Keratinocyte (primary cell): ENCODE measurements around the gene IL17RC.

Experiments used
- EZH2 ChIP-seq: IDR thresholded peaks from one replicate; pipeline ENCODE4 v1.6.1; 2012; ENCODE audit warnings: inconsistent platforms, mild to moderate bottlenecking, low read length, moderate library complexity
- TF ChIP-seq, protein P1 (sequence below), 3 experiments: IDR thresholded peaks in 1 of 3; conservative IDR thresholded peaks in 1 of 3; optimal IDR thresholded peaks in 1 of 3; 2 replicates in 2 of 3; 3 replicates in 1 of 3; pipeline versions ENCODE3 to v1.5.1; 2011; ENCODE audit warnings: low read length in 3 of 3, mild to moderate bottlenecking in 3 of 3, moderate library complexity in 2 of 3, control low read depth in 1 of 3, inconsistent platforms in 1 of 3; ENCODE audit not compliant: insufficient read depth in 2 of 3; ENCODE audit errors: extremely low read depth in 1 of 3

DNA sequence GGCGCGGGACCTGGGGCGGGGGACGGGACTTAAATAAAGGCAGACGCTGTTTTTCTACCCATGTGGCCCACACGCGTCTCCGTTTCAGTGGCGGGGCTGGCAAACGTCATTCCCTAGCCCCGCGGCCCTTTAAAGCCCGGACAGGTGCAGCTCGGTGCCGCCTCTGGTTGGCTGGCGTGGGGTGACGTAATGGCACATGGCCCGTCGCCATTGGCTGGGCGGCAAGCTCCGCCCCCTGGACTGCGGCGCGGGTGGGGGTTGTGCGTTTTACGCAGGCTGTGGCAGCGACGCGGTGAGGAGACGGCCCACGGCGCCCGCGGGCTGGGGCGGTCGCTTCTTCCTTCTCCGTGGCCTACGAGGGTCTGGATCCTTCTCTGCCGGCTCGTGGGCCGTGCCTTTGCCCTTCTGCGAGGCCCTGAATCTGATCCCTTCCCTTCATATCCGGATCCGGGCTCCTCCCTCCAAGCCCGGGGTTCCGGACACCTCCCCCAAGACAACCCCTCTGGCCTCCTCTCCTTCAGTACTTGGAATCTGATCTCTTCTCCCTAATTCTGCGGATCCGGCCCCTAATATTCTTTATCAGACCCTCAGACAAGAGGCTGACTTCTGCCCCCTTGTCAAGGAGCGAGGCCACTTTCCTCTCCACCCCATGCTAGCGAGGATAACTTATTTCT, 16.8 kb downstream of the IL17RC start, which contains the start of gene CRELD1:
- TF ChIP-seq, protein P1, sequence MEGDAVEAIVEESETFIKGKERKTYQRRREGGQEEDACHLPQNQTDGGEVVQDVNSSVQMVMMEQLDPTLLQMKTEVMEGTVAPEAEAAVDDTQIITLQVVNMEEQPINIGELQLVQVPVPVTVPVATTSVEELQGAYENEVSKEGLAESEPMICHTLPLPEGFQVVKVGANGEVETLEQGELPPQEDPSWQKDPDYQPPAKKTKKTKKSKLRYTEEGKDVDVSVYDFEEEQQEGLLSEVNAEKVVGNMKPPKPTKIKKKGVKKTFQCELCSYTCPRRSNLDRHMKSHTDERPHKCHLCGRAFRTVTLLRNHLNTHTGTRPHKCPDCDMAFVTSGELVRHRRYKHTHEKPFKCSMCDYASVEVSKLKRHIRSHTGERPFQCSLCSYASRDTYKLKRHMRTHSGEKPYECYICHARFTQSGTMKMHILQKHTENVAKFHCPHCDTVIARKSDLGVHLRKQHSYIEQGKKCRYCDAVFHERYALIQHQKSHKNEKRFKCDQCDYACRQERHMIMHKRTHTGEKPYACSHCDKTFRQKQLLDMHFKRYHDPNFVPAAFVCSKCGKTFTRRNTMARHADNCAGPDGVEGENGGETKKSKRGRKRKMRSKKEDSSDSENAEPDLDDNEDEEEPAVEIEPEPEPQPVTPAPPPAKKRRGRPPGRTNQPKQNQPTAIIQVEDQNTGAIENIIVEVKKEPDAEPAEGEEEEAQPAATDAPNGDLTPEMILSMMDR (optimal IDR thresholded peaks at IDR 0.05 in 1 of 3, IDR thresholded peaks at IDR 0.05 in 1 of 3, conservative IDR thresholded peaks at IDR 0.05 in 1 of 3; ENCODE audit: extremely low read depth in 1 of 3, insufficient read depth in 2 of 3, low read length in 3 of 3) = no peak
- no peak for TF ChIP-seq EZH2
